Nucleus accumbens (tissue), 56 donors: Measurements from ENCODE around the gene KDM4D.
"Not testable (repeated sequence)": the region's sequence is repeated elsewhere in the genome, so short reads cannot be mapped to it uniquely, and the experiment has no call there.

Experiments
- DNase-seq, 56 donors: peaks; one replicate each; lab custom pipeline; 2025; lab: John Stamatoyannopoulos, UW

The KDM4D gene

DNA sequence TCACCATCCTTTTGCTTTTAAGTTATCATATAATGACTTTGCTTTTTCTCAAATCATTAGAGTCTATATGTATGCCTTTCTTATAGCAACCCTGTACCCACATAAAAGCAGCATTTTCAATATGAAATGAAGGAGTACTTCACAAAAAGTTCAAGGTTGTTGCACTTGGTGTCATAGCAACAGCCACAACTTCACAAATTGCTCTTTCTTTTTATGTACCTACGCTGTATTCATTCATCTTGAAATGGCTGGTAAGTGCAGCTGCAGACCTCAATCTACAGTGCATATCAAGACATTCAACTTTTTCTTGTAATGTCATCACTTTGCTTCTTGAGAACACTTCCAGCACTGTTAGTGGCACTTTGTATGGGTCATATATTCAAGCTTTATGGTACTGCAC lies 18.8 kb upstream of the KDM4D start:
- DNase-seq, result no peak

- DNase-seq, result no peak
Observed at GRCh38 chr11:94956963-94957362, 16.5 kb upstream of the KDM4D start.

DNA sequence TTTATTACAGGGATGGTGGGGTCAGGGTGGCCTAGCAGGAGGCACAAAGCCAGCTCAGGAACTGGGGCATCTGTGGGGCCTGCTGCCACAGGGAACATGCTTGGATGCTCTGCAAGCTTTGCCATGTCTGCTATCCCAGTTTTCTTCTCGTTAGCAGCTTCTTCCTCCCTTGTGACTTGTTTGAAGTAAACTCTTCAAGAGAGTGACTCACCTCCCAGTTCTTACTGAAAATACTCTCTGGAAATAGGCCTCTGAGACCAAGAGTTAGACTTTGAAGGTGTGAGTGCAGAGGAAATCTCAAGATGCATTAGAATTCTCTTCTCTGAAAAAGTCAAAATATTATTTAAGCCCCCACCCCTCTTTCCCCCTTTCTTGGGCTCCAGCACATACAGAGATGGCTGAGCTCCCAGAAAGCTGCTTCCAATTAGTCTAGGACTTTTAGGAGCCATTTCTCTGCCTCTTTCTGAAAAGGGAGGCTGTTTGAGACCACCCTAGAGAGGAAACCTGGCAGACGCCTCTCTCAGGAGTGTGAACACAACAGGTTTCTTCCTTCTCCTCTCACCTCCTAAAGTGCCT lies 15.3 kb upstream of the KDM4D start:
- DNase-seq, result no peak

DNA sequence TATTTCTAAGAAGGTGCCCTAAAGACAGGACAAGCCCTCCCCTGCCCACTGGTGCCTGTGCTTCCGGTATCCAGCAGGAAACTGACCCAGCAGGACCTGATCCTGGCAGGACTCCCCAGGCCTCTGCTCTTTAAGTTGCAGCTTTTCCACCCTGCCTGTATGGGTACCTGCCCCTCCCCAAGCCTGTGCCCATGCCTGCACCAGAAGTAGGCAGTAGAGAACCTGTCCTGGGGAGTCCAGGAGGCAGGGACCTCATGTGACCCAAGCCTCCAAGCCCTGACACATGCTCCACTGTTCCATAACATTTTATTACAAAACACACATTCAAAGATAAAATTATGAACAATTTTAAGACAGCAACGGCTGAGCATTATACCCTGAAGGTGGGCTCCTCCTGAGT lies 14.3 kb upstream of the KDM4D start:
- DNase-seq, result no peak

DNA sequence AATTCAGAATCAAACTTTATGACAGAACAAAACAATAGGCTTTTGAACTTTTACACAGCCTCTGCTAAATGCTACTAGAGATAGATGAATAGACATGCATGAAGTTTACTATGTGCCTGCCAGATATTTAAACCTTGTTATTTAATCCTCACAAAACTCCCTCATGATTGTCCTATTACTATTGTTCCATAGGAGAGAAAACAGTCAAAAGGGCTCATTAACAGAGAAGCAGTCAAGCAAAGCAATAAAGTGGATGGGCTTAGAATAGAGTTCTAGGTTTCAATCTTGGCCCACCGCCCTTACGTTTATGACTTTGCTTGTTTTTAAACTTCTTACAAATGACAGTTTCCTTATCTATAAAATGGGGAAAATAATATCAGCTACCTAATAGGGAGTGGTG lies 13.0 kb upstream of the KDM4D start:
- no peak for DNase-seq

GRCh38 chr11:94961255-94961654 lies 12.3 kb upstream of the KDM4D start:
- no peak for DNase-seq

DNA sequence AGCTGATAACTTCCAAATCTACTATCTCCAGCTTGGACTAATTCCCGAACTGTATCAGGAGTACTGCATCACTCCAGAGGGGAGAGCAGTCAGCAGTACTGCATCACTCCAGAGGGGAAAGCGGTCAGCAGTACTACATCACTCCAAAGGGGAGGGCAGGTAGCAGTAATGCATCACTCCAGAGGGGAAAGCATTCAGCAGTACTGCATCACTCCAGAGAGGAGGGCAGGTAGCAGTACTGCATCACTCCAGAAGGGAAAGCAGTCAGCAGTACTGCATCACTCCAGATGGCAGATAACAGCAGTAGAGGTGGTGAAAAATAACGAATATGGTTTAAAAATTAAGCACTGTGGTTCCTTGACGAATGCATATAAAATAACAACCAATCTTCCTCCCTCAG lies 8.6 kb upstream of the KDM4D start:
- DNase-seq, result no peak

GRCh38 chr11:94968334-94968958 lies 5.1 kb upstream of the KDM4D start:
- DNase-seq, result no peak

DNA sequence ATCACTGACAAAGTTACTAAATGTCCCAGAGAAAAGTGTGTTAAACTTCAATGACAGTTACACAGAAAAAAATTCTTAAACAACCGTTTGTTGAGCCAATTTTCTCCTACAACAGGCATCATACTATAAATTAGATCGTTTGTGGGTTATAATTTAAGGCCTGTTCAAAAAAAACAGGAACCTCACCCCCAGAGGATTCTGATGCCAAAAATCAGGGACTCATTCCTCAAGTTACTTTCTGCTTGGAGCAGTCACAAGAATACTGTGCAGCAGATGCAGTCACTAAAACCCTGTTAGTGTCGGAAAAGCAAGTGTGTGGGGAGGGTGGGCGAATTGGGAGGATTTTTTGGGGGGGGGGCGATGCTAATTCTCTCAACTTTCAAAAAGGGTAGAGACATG lies 810 bp upstream of the KDM4D start:
- DNase-seq, result no peak

DNA sequence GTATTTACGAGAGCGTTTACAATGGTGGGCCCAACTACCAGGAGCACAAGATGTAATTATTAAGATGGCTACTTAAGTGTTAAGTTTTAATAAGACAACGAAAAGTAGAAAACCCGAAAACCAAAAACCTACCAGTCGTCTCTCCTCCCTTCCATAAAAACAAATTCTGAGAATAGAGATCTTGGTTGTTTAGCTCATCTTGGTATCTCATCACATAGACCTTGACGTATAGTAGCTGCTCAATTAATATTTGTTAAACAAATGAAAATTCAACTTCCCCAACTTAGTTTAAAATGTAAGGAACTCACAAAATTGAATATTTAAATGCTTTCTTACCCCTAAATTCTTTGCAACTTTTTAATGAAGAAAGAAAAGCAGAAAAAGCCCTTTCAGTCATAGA lies 669 bp downstream of the KDM4D start:
- no peak for DNase-seq

- no peak for DNase-seq
Observed at GRCh38 chr11:94975599-94975998, 2.1 kb downstream of the KDM4D start.

- DNase-seq, result no peak
Observed at GRCh38 chr11:94987378-94987777, 13.9 kb downstream of the KDM4D start.

- DNase-seq, result no peak
Observed at GRCh38 chr11:94988748-94989147, 15.2 kb downstream of the KDM4D start.

GRCh38 chr11:94993400-94993943 lies 20.0 kb downstream of the KDM4D start:
- no peak for DNase-seq

- no peak for DNase-seq
Observed at GRCh38 chr11:94997437-94997836, 23.9 kb downstream of the KDM4D start.

DNA sequence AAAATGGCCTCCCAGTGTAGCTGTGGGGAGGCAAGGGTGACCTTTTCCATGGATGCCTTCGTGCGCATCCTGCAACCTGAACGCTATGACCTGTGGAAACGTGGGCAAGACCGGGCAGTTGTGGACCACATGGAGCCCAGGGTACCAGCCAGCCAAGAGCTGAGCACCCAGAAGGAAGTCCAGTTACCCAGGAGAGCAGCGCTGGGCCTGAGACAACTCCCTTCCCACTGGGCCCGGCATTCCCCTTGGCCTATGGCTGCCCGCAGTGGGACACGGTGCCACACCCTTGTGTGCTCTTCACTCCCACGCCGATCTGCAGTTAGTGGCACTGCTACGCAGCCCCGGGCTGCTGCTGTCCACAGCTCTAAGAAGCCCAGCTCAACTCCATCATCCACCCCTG lies 24.8 kb downstream of the KDM4D start:
- DNase-seq, result no peak

- DNase-seq, result no peak
Observed at GRCh38 chr11:95003716-95004115, 30.2 kb downstream of the KDM4D start.

- DNase-seq, result no peak
Observed at GRCh38 chr11:95005642-95006041, 32.1 kb downstream of the KDM4D start.

DNA sequence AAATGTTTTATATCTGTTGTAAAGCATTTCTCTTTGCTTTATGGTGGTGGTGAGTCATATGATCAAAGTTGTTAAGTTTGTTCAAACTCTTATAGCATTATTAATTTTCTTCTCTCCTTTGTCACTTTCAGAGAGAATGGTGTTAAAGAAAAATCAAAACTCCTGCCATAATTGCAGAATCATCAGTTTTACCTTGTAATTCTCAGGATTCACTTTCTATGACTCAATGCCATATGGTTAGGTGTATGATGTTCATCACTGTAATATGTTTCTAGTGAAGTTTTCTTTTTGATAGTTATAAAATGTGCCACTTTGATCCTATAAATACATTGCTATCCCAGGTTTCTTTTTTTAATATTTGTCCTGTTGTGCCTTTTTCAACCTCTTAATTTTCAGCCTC lies 37.9 kb downstream of the KDM4D start:
- no peak for DNase-seq

GRCh38 chr11:95014184-95014821 lies 40.8 kb downstream of the KDM4D start:
- no peak for DNase-seq

DNA sequence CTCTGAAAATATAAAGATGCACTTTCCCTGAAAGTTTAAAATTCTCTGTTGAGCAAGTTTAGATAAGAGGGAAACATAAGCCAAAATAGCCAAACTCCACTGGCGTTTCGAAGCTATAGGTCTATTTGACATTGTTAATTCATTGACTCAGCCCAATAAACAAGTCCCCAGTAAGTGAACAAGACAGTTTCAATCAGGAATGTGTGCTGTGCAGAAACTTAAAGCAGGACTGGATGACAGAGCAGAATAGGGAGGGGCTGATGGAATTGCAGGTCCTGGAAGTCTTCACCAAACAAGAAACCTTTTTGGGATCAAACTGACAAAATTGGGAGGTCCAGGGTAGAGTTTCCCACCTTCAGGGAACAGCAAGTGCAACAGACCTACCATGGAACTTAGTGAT lies 42.6 kb downstream of the KDM4D start:
- DNase-seq, result no peak

DNA sequence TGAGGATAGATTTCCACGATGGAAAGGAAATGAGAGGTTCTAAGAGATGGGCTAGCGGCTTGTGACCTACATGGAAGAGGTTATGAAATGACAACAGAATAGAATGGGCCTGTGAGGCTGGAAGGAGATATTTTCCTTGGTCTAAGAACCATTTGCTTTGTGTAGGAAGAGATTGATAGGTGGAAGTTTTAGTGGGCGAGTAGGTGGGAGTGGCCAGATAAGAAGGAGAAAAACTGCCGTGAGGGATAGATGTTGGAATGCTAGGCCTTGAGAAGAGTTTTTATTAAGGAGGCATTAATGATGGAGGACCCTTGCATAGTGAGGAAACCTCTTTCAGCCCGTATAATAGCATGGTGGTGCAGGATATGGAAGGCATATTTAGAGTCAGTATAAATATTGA lies 48.0 kb downstream of the KDM4D start:
- DNase-seq, result not testable (repeated sequence)
